ENCODE measurements around the gene IL11.

The IL11 gene

DNA sequence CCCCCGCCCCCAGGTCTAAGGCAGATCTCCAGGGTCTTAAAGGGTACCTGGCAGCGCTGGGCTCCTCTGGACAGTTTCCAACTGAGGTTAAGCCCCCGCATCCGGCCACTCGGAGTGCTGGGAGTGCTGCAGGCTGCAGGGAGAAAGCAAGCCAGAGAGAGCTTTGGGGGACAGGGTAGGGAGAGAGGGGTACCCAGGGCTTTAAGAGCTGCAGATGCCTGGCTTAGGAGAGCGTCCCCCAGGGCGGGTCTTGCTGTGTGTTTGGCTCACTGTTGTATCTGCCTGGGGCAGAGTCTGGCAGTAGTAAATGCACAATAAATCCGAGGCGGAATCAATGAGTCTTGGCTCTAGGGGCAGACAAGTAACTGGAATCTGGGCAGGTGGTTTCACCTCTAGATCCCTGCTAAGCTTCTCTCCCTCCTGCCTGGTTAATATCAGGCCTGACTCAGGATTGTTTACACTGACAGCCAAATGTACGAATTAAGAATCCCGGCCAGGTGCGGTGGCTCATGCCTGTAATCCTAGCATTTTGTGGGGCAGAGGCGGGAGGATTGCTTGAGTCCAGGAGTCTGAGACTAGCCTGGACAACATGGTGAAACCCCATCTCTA lies 14.9 kb downstream of the IL11 start:
- TF ChIP-seq, protein P1, sequence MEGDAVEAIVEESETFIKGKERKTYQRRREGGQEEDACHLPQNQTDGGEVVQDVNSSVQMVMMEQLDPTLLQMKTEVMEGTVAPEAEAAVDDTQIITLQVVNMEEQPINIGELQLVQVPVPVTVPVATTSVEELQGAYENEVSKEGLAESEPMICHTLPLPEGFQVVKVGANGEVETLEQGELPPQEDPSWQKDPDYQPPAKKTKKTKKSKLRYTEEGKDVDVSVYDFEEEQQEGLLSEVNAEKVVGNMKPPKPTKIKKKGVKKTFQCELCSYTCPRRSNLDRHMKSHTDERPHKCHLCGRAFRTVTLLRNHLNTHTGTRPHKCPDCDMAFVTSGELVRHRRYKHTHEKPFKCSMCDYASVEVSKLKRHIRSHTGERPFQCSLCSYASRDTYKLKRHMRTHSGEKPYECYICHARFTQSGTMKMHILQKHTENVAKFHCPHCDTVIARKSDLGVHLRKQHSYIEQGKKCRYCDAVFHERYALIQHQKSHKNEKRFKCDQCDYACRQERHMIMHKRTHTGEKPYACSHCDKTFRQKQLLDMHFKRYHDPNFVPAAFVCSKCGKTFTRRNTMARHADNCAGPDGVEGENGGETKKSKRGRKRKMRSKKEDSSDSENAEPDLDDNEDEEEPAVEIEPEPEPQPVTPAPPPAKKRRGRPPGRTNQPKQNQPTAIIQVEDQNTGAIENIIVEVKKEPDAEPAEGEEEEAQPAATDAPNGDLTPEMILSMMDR (IDR thresholded peaks at IDR 0.05; ENCODE audit: control insufficient read depth, insufficient read depth, low read depth, low read length, missing control alignments): no peak
- no peak for DNase-seq (ENCODE audit: low read depth)
- H3K4me3 ChIP-seq (ENCODE audit: control insufficient read depth, low read depth, low read length): no peak overlapping the region

DNA sequence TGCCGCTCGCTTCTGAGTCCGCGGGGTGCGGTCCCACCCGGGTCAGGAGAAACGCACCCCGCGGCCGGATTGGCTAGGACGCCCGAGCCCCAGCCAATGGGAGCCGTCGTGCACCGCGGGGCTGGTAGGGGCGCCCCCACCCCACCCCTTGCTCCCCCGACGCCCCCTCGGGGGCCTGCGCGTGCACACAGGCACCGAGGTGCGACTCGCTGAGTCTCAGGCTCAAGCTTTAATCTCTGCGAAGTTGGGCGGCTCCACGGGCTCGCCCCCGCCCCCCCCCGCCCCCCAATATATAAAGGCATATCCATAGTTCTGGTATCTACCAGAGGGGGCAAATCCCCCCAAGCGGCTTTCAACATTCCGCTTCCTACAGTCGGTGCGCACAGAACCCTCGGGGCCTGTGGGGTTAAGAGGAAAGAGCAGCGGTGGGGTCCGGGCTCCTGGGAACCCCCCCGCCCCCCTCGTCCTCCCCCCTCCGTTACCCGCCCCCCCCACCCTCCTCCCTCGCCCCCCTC lies 15.5 kb downstream of the IL11 start, which contains the start of gene COX6B2:
COX6B2 (minus strand) TSS at position 22 of the 515 bp plus-strand sequence. CDS start 198 bp downstream, outside the sequence.
- DNase-seq (ENCODE audit: low read depth): no peak
- TF ChIP-seq, protein P1 (IDR thresholded peaks at IDR 0.05; ENCODE audit: control insufficient read depth, insufficient read depth, low read depth, low read length, missing control alignments): no peak
- H3K4me3 ChIP-seq (ENCODE audit: control insufficient read depth, low read depth, low read length): peak within 1 kb of the TSS; percentile 31

DNA sequence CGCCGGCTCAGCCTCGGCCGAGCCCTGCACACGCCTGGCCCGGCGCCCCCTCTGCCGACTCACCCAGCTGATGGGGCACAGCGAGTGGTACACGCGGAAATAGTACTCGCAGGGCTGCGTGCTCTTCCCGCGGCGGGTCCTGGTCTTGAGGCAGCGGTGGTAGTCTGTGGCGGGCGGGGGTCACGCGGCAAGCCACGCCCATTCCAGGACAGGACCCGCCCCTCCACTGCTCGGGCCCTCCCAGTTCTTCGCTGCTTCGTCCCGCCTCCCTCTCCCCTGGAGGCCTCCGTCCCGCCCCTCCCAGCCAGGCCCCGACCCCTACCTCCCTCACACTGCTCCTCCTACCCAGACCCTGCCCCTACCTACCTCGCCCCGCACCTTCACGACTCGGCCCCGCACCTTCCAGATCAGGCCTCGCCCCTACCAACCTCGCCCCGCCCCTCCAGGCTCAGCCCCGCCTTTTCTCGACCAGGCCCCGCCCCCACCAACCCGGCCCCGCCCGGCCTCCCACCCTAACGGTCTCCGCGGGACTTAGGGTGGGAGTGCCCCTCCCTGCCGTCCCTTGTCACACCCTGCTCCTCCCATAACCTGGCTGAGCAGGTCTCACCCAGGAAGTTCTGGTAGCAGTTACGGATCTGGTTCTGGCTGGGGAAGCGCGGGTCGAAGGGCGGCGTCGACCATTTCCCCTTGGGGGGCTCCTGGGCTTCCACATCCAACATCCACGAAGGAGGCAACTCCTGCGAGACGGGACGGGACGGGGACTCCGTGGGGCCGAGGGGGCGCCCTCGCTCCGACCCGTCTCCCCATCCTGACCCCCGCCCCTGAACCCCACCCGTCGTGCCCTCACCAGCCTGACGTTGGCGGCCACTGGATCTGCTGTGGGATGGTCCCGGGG lies 16.2 kb downstream of the IL11 start:
- peak overlapping the region; percentile 31 for H3K4me3 ChIP-seq (ENCODE audit: control insufficient read depth, low read depth, low read length)
- TF ChIP-seq, protein P1 (IDR thresholded peaks at IDR 0.05; ENCODE audit: control insufficient read depth, insufficient read depth, low read depth, low read length, missing control alignments): no peak
- DNase-seq (ENCODE audit: low read depth): no peak

DNA sequence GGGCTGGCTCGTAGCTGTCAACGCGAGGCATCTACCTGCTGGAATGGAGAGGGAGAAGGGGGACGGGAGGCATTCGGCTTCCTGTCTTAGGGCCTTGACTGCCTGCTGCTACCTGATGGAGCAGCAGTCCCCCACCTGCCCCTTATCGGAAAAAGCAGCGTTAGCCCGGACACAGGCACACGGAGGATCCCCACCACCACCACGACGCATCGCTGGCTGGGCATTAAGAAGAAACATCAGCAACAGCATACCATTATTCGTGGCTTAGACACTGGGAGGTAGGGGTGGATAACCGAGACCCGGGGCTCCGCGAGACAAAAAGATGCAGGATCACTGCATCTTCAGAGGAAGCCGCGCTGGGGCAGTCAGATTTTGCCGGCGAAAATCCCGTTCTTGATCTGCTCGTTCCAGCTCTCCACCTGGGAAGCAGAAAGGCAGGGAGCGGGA lies 16.9 kb downstream of the IL11 start:
- no peak for DNase-seq (ENCODE audit: low read depth)
- TF ChIP-seq, protein P1 (IDR thresholded peaks at IDR 0.05; ENCODE audit: control insufficient read depth, insufficient read depth, low read depth, low read length, missing control alignments): no peak
- peak overlapping the region; percentile 31 for H3K4me3 ChIP-seq (ENCODE audit: control insufficient read depth, low read depth, low read length)

DNA sequence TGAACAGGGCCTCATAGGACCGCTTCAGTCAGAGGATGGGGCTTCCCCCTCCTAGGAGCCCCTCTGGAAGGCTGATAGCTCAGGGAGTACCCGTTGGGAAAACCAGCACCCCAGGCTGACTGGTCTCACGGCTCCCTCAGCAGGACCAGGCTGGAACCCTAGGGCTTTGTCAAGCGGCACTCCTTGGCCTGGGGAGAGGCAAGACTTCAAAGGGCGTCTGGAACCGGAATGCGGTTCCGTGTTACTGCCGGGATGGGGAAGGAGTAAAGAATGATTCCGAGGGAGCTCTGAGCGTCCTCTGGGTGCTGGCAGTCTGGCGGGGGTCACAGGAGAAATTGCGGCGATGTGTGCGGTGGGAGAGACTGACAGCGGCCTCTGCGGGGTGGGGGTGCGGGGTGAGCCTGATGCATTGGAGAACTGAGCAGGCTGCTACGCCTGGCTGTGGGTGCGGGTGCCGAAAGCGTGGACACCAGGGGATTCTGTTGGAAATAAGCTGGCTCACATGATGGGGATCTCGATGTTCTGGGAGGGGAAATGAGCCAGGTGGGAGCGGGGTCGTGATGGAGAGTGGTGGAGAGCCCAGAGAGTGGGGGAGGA lies 17.6 kb downstream of the IL11 start:
- TF ChIP-seq, protein P1 (IDR thresholded peaks at IDR 0.05; ENCODE audit: control insufficient read depth, insufficient read depth, low read depth, low read length, missing control alignments): no peak
- no peak for DNase-seq (ENCODE audit: low read depth)
- no peak overlapping the region for H3K4me3 ChIP-seq (ENCODE audit: control insufficient read depth, low read depth, low read length)

DNA sequence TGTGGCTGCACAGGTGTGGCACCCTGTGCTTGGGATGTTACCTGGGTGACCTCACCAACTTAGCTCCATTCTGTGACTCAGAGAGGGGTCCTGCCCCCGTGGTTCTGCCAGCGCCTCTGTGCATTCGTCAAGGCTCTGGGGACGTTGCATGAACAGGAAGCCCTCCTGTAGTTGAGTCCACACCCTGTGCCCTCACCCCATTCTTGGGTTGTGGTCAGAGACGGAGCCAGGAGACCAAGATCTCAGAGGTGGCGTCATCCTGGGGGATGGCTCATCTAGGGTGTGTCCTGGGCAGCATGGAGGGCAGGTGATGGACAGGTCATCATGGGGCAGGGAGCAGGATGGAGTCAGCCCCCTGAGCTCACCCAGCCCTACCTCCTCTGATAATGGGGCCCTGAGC lies 18.2 kb downstream of the IL11 start:
- no peak for DNase-seq (ENCODE audit: low read depth)

More for the DNA sequence above, 18.2 kb downstream of the IL11 start:
- TF ChIP-seq, protein P1 (IDR thresholded peaks at IDR 0.05; ENCODE audit: control insufficient read depth, insufficient read depth, low read depth, low read length, missing control alignments): no peak
- no peak overlapping the region for H3K4me3 ChIP-seq (ENCODE audit: control insufficient read depth, low read depth, low read length)

Measured in AG09309 (cell line).